Endothelial cell (in vitro differentiated cells): ENCODE data around the gene SATB2. TPM values are rescaled to one million over a fixed set of nuclear protein-coding genes. Genes with fewer than 3 reads are reported as not detected.

ENCODE experiments used
- DNase-seq: peaks from one replicate; pipeline ENCODE4 v3.0.0; 2021; ENCODE audit warnings: low spot score
- H3K27ac Mint-ChIP-seq: one replicate; pipeline ENCODE4 v1.8.0; 2021; ENCODE audit warnings: mixed read lengths, inconsistent platforms; ENCODE audit not compliant: unreplicated experiment
- H3K27me3 Mint-ChIP-seq: one replicate; pipeline ENCODE4 v1.8.0; 2021; ENCODE audit warnings: mild to moderate bottlenecking, moderate library complexity, mixed read lengths, inconsistent platforms; ENCODE audit not compliant: unreplicated experiment
- H3K36me3 Mint-ChIP-seq: one replicate; pipeline ENCODE4 v1.8.0; 2021; ENCODE audit warnings: mild to moderate bottlenecking, low read depth, mixed read lengths, inconsistent platforms; ENCODE audit not compliant: unreplicated experiment
- H3K4me1 Mint-ChIP-seq: one replicate; pipeline ENCODE4 v1.8.0; 2021; ENCODE audit warnings: mild to moderate bottlenecking, mixed read lengths, inconsistent platforms; ENCODE audit not compliant: unreplicated experiment
- H3K4me3 Mint-ChIP-seq: one replicate; pipeline ENCODE4 v1.8.0; 2021; ENCODE audit warnings: mild to moderate bottlenecking, mixed read lengths, inconsistent platforms; ENCODE audit not compliant: unreplicated experiment
- H3K9me3 Mint-ChIP-seq: one replicate; pipeline ENCODE4 v1.8.0; 2021; ENCODE audit warnings: mixed read lengths, inconsistent platforms; ENCODE audit not compliant: unreplicated experiment
- CTCF ChIP-seq: fragments of 200-600 bp; sonication (generic); IDR thresholded peaks from one replicate; pipeline ENCODE4 v1.5.0; 2021; ENCODE audit warnings: antibody characterized with exemption; ENCODE audit not compliant: unreplicated experiment
- total RNA-seq: library from RNA; stranded (reverse); fragmentation: NEBNext Ultra II Directional; extraction: Animal tissue kit (Norgen Biotek cat#: 25700); gene quantifications from one replicate; pipeline ENCODE4 v1.2.1, GENCODE V29; 2021; ENCODE audit not compliant: unreplicated experiment

The SATB2 gene
- total RNA-seq, 1 donor from 2014 or later, result 3.8 TPM

GRCh38 chr2:199307461-199307860 is 150.3 kb downstream of the SATB2 start:
- no peak for TF ChIP-seq CTCF
- Mint-ChIP-seq H3K4me1 (no peaks in the 10 kb centered on the region), H3K27ac (no peak overlapping the region), H3K9me3 (no peaks in the 10 kb centered on the region), H3K4me3 (no peak overlapping the region), H3K36me3 (no peaks in the 10 kb centered on the region), H3K27me3 (no peaks in the 10 kb centered on the region)
- DNase-seq, result no peak

DNA sequence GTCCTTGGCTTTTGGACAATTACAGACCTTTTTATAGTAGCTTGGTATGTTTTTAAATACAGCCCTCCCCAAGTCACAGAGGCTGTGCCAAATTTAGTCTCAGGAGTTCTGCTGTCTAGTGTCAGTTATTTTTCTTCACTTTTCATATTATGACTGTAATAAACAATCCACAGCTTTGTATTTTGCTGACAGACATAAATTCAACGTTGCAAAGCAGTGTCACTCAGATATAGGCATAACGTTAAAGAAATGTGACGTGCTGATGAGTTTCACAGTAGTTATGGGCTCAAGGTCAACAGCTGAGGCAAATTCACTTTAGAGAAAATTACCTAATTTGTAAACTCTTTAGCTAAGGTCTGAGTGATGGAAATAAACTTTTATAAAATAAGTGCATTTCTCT is 151.6 kb downstream of the SATB2 start:
- Mint-ChIP-seq H3K36me3 (no peaks in the 10 kb centered on the region), H3K27me3 (no peaks in the 10 kb centered on the region), H3K9me3 (no peaks in the 10 kb centered on the region), H3K4me1 (no peaks in the 10 kb centered on the region), H3K4me3 (no peak overlapping the region), H3K27ac (no peak overlapping the region)
- no peak for TF ChIP-seq CTCF
- DNase-seq, result no peak

GRCh38 chr2:199303728-199304177 is 154.0 kb downstream of the SATB2 start:
- no peaks in the 10 kb centered on the region for H3K36me3 Mint-ChIP-seq
- DNase-seq, result no peak
- H3K27me3 Mint-ChIP-seq, result no peaks in the 10 kb centered on the region
- no peak for TF ChIP-seq CTCF
- no peaks in the 10 kb centered on the region for H3K4me1 Mint-ChIP-seq
- no peaks in the 10 kb centered on the region for H3K9me3 Mint-ChIP-seq
- no peak overlapping the region for H3K27ac Mint-ChIP-seq
- no peak overlapping the region for H3K4me3 Mint-ChIP-seq

- no peaks in the 10 kb centered on the region for H3K27me3 Mint-ChIP-seq
- no peak for TF ChIP-seq CTCF
- H3K27ac Mint-ChIP-seq, result no peak overlapping the region
- H3K4me3 Mint-ChIP-seq, result no peak overlapping the region
- no peaks in the 10 kb centered on the region for H3K36me3 Mint-ChIP-seq
- no peak for DNase-seq
- H3K4me1 Mint-ChIP-seq, result no peaks in the 10 kb centered on the region
- no peaks in the 10 kb centered on the region for H3K9me3 Mint-ChIP-seq
Observed at GRCh38 chr2:199302851-199303250, 154.9 kb downstream of the SATB2 start.

DNA sequence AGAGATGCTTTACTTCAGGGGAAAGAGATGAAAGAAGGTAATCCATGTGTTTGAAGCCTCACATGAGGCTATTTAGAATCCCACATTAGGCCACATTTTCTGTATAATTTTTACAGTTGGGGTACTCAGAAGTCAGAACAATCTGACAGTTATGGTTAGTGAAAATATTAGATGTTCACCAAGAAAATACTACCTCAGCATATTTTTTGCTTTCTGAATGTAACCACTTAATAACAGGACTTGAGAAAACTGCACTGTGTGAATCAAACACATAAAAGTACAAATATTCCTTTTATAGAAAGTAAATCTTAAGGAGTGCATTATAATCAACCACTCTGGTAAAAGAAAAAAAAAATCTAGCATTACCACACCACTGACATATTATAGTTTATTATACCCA is 169.3 kb downstream of the SATB2 start:
- Mint-ChIP-seq H3K4me3 (no peak overlapping the region), H3K27ac (no peak overlapping the region), H3K4me1 (no peaks in the 10 kb centered on the region), H3K36me3 (no peaks in the 10 kb centered on the region), H3K9me3 (peaks cover 6% of the 10 kb centered on the region), H3K27me3 (peaks cover 2% of the 10 kb centered on the region)
- no peak for DNase-seq
- TF ChIP-seq CTCF, result no peak
